Lower leg skin (tissue), 3 donors: ENCODE data around the gene ANKRD33B.

Source experiments
- CTCF ChIP-seq, 3 donors: fragments of 450-650 bp; IDR thresholded peaks; one replicate each; pipeline ENCODE4 v1.5.1; 2016; ENCODE audit warnings: antibody characterized with exemption in 3 of 3, mild to moderate bottlenecking in 3 of 3, moderate library complexity in 2 of 3
- POLR2A ChIP-seq, 2 donors: fragments of 450-650 bp; IDR thresholded peaks; one replicate each; pipeline ENCODE4 v1.6.1; 2016 to 2017; ENCODE audit warnings: antibody characterized with exemption in 2 of 2, mild to moderate bottlenecking in 1 of 2, moderate library complexity in 1 of 2

GRCh38 chr5:10654566-10654965 lies 90.7 kb downstream of the ANKRD33B start:
- TF ChIP-seq CTCF (IDR thresholded peaks at IDR 0.05) (no peak), POLR2A (IDR thresholded peaks at IDR 0.05) (no peak)
